HCT116 (cell line): ENCODE data around the gene NOL3. TPM values are rescaled to one million over a fixed set of nuclear protein-coding genes. Genes with fewer than 3 reads are reported as not detected.

Experiments
- ATAC-seq: fragments of 200-7000 bp; cut with Tn5 transposase; 2 replicates; pipeline ENCODE4 v1.9.1; 2020; ENCODE audit warnings: mild to moderate bottlenecking, moderate library complexity
- BruUV-seq: library from RNA; stranded (reverse); fragments of 400-500 nt; replicated peaks from 2 replicates; lab custom pipeline; 2021; lab: Mats Ljungman, UMichigan
- CTCF ChIA-PET: fragments of 300-600 bp; sonication (Branson Sonifier 250); formaldehyde crosslinking; loops from one replicate; lab custom pipeline; 2021; ENCODE audit warnings: antibody characterized with exemption; lab: Charles Lee
- POLR2A ChIA-PET: fragments of 300-600, 350-600 bp; sonication (Branson Sonifier 250); formaldehyde crosslinking; loops from one replicate; lab custom pipeline; 2021; ENCODE audit warnings: antibody characterized with exemption; lab: Charles Lee
- RAD21 ChIA-PET, 2 experiments: fragments of 300-600 bp; sonication (Branson Sonifier 250); formaldehyde crosslinking; loops; one replicate each; lab custom pipeline; 2023; ENCODE audit warnings: low total read pairs in 2 of 2; ENCODE audit not compliant: uncharacterized antibody in 2 of 2, unreplicated experiment in 2 of 2, low non-redundant PET in 1 of 2; lab: Charles Lee
- DNase-seq: peaks from one replicate; pipeline ENCODE4 v3.0.0-alpha.2; 2010; ENCODE audit warnings: low read depth, low spot score
- H2AFZ ChIP-seq: fragments of 200-600 bp; shearing (Covaris generic), sonication (generic); 2 replicates; pipeline ENCODE4 v1.6.1; 2017; ENCODE audit warnings: low read depth, mixed run types, mixed read lengths, antibody characterized with exemption, low read length; ENCODE audit not compliant: poor library complexity, severe bottlenecking
- H3K27ac ChIP-seq: 2 replicates; pipeline ENCODE4 v1.5.1; 2012; ENCODE audit warnings: low read depth, low read length
- H3K27me3 ChIP-seq: fragments of 200-600 bp; sonication (generic); 2 replicates; pipeline ENCODE4 v1.6.1; 2016; ENCODE audit warnings: mixed run types, low read length, mixed read lengths; ENCODE audit not compliant: insufficient read depth
- H3K36me3 ChIP-seq, 2 experiments: fragments of 200-500 bp in 1 of 2; fragments of 200-600 bp in 1 of 2; sonication (Bioruptor generic) in 1 of 2; sonication (generic) in 1 of 2; 2 replicates each; pipeline versions ENCODE4 v1.5.1 to v1.6.1; 2014 to 2016; ENCODE audit warnings: low read length in 2 of 2, inconsistent platforms in 1 of 2, mixed read lengths in 1 of 2, mixed run types in 1 of 2; ENCODE audit not compliant: insufficient read depth in 2 of 2, control insufficient read depth in 1 of 2
- H3K4me1 ChIP-seq, 2 experiments: fragments of 200-600 bp in 1 of 2; sonication (generic) in 1 of 2; 2 replicates each; pipeline versions ENCODE4 v1.5.1 to v1.6.1; 2012 to 2017; ENCODE audit warnings: low read length in 2 of 2, inconsistent platforms in 1 of 2, mild to moderate bottlenecking in 1 of 2, mixed read lengths in 1 of 2, mixed run types in 1 of 2, moderate library complexity in 1 of 2; ENCODE audit not compliant: insufficient read depth in 2 of 2, control insufficient read depth in 1 of 2
- H3K4me2 ChIP-seq: fragments of 200-600 bp; sonication (generic); 2 replicates; pipeline ENCODE4 v1.6.1; 2017; ENCODE audit warnings: mixed run types, low read length, mixed read lengths
- H3K4me3 ChIP-seq, 2 experiments: fragments of 200-600 bp in 1 of 2; sonication (generic) in 1 of 2; replicated peaks in 1 of 2; 2 replicates each; pipeline ENCODE4 v1.5.1; 2011 to 2016; ENCODE audit warnings: low read length in 2 of 2, control low read depth in 1 of 2, low read depth in 1 of 2, mild to moderate bottlenecking in 1 of 2, mixed read lengths in 1 of 2, mixed run types in 1 of 2
- H3K79me2 ChIP-seq: fragments of 200-600 bp; sonication (generic); 2 replicates; pipeline ENCODE4 v1.6.1; 2017; ENCODE audit warnings: mild to moderate bottlenecking, mixed run types, low read length, moderate library complexity, mixed read lengths; ENCODE audit not compliant: insufficient read depth
- H3K9ac ChIP-seq: fragments of 200-600 bp; sonication (generic); 2 replicates; pipeline ENCODE4 v1.6.1; 2016; ENCODE audit warnings: low read length, mixed read lengths
- H3K9me2 ChIP-seq: fragments of 200-600 bp; sonication (generic), shearing (Covaris generic); 2 replicates; pipeline ENCODE4 v1.6.1; 2017; ENCODE audit warnings: mixed run types, mild to moderate bottlenecking, moderate library complexity; ENCODE audit not compliant: insufficient read depth
- H3K9me3 ChIP-seq, 2 experiments: fragments of 200-500 bp in 1 of 2; fragments of 200-600 bp in 1 of 2; sonication (Bioruptor generic) in 1 of 2; sonication (generic) in 1 of 2; 2 replicates each; pipeline ENCODE4 v1.6.1; 2014 to 2017; ENCODE audit warnings: low read length in 2 of 2, mixed read lengths in 2 of 2, inconsistent platforms in 1 of 2, low read depth in 1 of 2, mild to moderate bottlenecking in 1 of 2, mixed run types in 1 of 2, moderate library complexity in 1 of 2; ENCODE audit not compliant: control insufficient read depth in 1 of 2, insufficient read depth in 1 of 2
- H4K20me1 ChIP-seq: fragments of 200-600 bp; sonication (generic), shearing (Covaris generic); 2 replicates; pipeline ENCODE4 v1.6.1; 2017; ENCODE audit warnings: mixed run types, mild to moderate bottlenecking, moderate library complexity; ENCODE audit not compliant: insufficient read depth
- CEBPB ChIP-seq: IDR thresholded peaks from 2 replicates; pipeline ENCODE4 v1.6.1; 2012; ENCODE audit warnings: low read depth
- EGR1 ChIP-seq: IDR thresholded peaks from 2 replicates; pipeline ENCODE4 v1.6.1; 2012; ENCODE audit warnings: low read depth
- EZH2phosphoT487 ChIP-seq: fragments of 200-600 bp; IDR thresholded peaks from 2 replicates; pipeline ENCODE4 v1.6.1; 2018; ENCODE audit warnings: antibody characterized with exemption, borderline replicate concordance
- JUND ChIP-seq: IDR thresholded peaks from 2 replicates; pipeline ENCODE4 v1.6.1; 2012
- POLR2A ChIP-seq: IDR thresholded peaks from 2 replicates; pipeline ENCODE4 v1.7.0; 2011; ENCODE audit warnings: borderline replicate concordance; ENCODE audit not compliant: insufficient read depth, insufficient read length; ENCODE audit errors: extremely low read depth
- RAD21 ChIP-seq: IDR thresholded peaks from 2 replicates; pipeline ENCODE4 v1.6.1; 2012; ENCODE audit warnings: low read depth, mild to moderate bottlenecking
- SP1 ChIP-seq: IDR thresholded peaks from 2 replicates; pipeline ENCODE4 v1.6.1; 2012; ENCODE audit warnings: low read depth
- SRF ChIP-seq: IDR thresholded peaks from 2 replicates; pipeline ENCODE4 v1.6.1; 2012; ENCODE audit warnings: low read depth
- TCF7L2 ChIP-seq: IDR thresholded peaks from 2 replicates; pipeline ENCODE4 v1.7.0; 2011; ENCODE audit warnings: borderline replicate concordance, inconsistent platforms; ENCODE audit not compliant: insufficient read depth, insufficient read length; ENCODE audit errors: extremely low read depth
- YY1 ChIP-seq: IDR thresholded peaks from 2 replicates; pipeline ENCODE4 v1.6.1; 2011; ENCODE audit warnings: low read length, low read depth, moderate library complexity, mild to moderate bottlenecking; ENCODE audit not compliant: insufficient replicate concordance; ENCODE audit errors: extremely low read depth
- ZFX ChIP-seq: fragments of 450-650 bp; IDR thresholded peaks from 2 replicates; pipeline ENCODE4 v1.6.1; 2017
- ZNF274 ChIP-seq: fragments of 200-500 bp; sonication (Bioruptor generic); IDR thresholded peaks from 2 replicates; pipeline ENCODE4 v1.6.1; 2014; ENCODE audit warnings: mild to moderate bottlenecking, low read depth, low read length, inconsistent platforms
- intact Hi-C: fragments of 100-400 bp; cut with micrococcal nuclease; formaldehyde crosslinking; loops from 2 replicates; pipeline ENCODE4 v1.10.0; 2022
- total RNA-seq: library from RNA; stranded (reverse); gene quantifications from one replicate; pipeline ENCODE4 v1.2.1, GENCODE V29; 2021; ENCODE audit not compliant: unreplicated experiment
- TF ChIP-seq, protein P1 (sequence below): IDR thresholded peaks from 2 replicates; pipeline ENCODE4 v1.6.1; 2011; ENCODE audit warnings: mild to moderate bottlenecking, low read length, moderate library complexity; ENCODE audit not compliant: insufficient replicate concordance; ENCODE audit errors: extremely low read depth

The NOL3 gene
- total RNA-seq, 1 experiment from 2014 or later, result 54.0 TPM

DNA sequence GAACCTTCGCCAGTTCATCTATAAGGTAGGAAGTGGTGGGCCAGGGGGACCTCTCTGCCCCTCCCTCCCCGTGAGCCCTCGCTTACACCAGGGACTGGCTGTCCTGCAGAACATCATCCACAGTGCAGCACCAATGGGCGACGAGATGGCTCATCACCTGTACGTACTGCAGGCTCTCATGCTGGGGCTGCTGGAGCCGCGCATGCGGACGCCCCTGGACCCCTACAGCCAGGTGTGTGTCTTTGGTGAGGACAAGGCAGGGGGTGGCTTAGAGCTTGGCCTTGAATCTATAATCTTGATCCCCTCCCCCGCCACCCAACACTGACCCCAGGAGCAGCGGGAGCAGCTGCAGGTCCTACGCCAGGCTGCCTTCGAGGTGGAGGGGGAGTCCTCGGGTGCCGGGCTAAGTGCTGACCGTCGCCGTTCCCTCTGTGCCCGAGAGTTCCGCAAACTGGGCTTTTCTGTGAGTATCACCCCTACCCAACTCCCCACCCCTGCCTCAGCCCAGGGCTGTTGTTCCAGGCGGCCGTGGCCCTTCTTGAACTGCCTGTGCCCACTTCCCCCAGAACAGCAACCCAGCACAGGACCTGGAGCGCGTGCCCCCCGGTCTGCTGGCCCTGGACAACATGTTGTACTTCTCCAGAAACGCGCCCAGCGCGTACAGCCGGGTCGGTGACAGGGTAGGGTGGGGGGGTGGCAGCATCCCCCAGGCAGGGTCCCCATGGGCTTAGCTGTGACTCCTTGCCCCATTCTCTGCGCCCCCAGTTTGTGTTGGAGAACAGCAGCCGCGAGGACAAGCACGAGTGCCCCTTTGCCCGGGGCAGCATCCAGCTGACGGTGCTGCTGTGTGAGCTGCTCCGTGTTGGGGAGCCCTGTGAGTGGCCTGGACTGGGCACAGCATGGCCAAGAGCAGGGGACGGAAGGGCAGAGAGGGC, 31.3 kb downstream of the NOL3 start:
- intact Hi-C loops, result no loop called here
- H3K9me3 ChIP-seq, result no peaks in the 10 kb centered on the region
- H3K4me3 ChIP-seq, result no peak overlapping the region
- TSS peak; percentile 5 for BruUV-seq
- H3K4me2 ChIP-seq, result no peak overlapping the region
- RAD21 ChIA-PET, result no interaction called here
- POLR2A ChIA-PET, result no interaction called here
- ATAC-seq, result no peak
- H3K36me3 ChIP-seq, result peaks cover 15 to 21% of the 10 kb centered on the region in 2 experiments; a peak in 3 of 4 replicates
- CTCF ChIA-PET, result interaction anchor here (1.6 kb wide), 1 partner anchor 42 kb away, joined by 7 read pairs; no protein-coding TSS in a partner anchor
- TF ChIP-seq TCF7L2 (no peak), YY1 (no peak), POLR2A (no peak), EGR1 (no peak), JUND (no peak), EZH2phosphoT487 (no peak), CEBPB (no peak)
- no peaks in the 10 kb centered on the region for H3K9me2 ChIP-seq
- no peaks in the 10 kb centered on the region; the same call in 1 of the 2 replicates for H4K20me1 ChIP-seq
- no peak overlapping the region for H3K9ac ChIP-seq
- H2AFZ ChIP-seq, result no peak overlapping the region
- H3K27ac ChIP-seq, result no peak overlapping the region
- H3K27me3 ChIP-seq, result no peaks in the 10 kb centered on the region
- peaks cover 15% of the 10 kb centered on the region; the same call in 1 of the 2 replicates for H3K79me2 ChIP-seq
- no peak for DNase-seq
- peaks cover 15 to 37% of the 10 kb centered on the region in 2 experiments for H3K4me1 ChIP-seq

DNA sequence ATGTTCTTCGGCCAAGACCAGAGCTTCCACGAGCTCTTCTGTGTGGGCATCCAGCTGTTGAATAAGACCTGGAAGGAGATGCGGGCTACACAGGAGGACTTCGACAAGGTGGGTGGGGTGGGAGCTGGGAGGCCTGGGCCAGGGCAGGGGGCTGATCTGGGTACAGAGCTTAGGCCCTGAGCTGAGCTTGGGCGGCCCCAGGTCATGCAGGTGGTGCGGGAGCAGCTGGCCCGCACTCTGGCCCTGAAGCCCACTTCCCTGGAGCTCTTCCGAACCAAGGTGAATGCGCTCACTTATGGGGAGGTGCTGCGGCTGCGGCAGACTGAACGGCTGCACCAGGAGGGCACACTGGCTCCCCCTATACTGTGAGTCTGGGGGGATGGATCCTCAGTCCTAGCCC, 32.1 kb downstream of the NOL3 start:
- no peaks in the 10 kb centered on the region; the same call in 1 of the 2 replicates for H4K20me1 ChIP-seq
- no peak overlapping the region for H3K4me3 ChIP-seq
- H3K79me2 ChIP-seq, result peaks cover 11% of the 10 kb centered on the region; the same call in 1 of the 2 replicates
- H3K9ac ChIP-seq, result no peak overlapping the region
- no peak overlapping the region for H2AFZ ChIP-seq
- no peak for ATAC-seq
- H3K9me2 ChIP-seq, result no peaks in the 10 kb centered on the region
- H3K4me2 ChIP-seq, result no peak overlapping the region
- ChIA-PET RAD21 (no interaction called here), POLR2A (no interaction called here), CTCF (no interaction called here)
- no peak for TF ChIP-seq CEBPB
- no peak for TF ChIP-seq JUND
- TF ChIP-seq, protein P1, sequence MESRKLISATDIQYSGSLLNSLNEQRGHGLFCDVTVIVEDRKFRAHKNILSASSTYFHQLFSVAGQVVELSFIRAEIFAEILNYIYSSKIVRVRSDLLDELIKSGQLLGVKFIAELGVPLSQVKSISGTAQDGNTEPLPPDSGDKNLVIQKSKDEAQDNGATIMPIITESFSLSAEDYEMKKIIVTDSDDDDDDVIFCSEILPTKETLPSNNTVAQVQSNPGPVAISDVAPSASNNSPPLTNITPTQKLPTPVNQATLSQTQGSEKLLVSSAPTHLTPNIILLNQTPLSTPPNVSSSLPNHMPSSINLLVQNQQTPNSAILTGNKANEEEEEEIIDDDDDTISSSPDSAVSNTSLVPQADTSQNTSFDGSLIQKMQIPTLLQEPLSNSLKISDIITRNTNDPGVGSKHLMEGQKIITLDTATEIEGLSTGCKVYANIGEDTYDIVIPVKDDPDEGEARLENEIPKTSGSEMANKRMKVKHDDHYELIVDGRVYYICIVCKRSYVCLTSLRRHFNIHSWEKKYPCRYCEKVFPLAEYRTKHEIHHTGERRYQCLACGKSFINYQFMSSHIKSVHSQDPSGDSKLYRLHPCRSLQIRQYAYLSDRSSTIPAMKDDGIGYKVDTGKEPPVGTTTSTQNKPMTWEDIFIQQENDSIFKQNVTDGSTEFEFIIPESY, result no peak
- TF ChIP-seq SRF, result no peak
- TF ChIP-seq ZNF274, result no peak
- no peak for TF ChIP-seq RAD21
- TF ChIP-seq ZFX, result no peak
- no peak for TF ChIP-seq SP1
- H3K4me1 ChIP-seq, result peaks cover 19 to 43% of the 10 kb centered on the region in 2 experiments
- H3K9me3 ChIP-seq, result no peaks in the 10 kb centered on the region
- H3K27me3 ChIP-seq, result no peaks in the 10 kb centered on the region
- intact Hi-C loops, result no loop called here
- no peak for DNase-seq
- peaks cover 11 to 17% of the 10 kb centered on the region in 2 experiments; a peak in 3 of 4 replicates for H3K36me3 ChIP-seq
- no peak overlapping the region for H3K27ac ChIP-seq
- BruUV-seq, result no TSS peak
